ENCODE data around the gene PGBD1. TPM values are rescaled to one million over a fixed set of nuclear protein-coding genes. Genes with fewer than 3 reads are reported as not detected.

The PGBD1 gene
- total RNA-seq, 1 donor from 2014 or later, result 7.9 TPM

DNA sequence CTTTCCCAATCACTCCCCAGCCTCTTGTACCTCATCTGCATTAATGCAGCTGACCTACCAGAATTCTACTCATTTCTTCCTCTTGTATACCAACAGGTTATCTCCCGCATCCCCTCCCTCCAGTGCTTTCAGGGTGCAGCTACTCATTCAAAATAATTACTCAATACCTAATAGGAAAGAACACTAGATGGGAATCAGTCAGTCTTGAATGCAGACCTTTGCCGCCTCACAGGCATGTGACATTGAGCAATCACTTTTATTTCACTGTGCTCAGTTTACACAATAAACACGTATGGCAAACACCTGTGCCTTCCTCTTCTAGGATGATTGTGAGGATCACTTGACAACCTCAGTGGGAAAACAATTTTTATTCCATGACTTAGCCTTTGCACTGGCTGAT is 41.3 kb downstream of the PGBD1 start:
- H3K27ac Mint-ChIP-seq (ENCODE audit: unreplicated experiment), result no peak overlapping the region
- no peak for FAIRE-seq

DNA sequence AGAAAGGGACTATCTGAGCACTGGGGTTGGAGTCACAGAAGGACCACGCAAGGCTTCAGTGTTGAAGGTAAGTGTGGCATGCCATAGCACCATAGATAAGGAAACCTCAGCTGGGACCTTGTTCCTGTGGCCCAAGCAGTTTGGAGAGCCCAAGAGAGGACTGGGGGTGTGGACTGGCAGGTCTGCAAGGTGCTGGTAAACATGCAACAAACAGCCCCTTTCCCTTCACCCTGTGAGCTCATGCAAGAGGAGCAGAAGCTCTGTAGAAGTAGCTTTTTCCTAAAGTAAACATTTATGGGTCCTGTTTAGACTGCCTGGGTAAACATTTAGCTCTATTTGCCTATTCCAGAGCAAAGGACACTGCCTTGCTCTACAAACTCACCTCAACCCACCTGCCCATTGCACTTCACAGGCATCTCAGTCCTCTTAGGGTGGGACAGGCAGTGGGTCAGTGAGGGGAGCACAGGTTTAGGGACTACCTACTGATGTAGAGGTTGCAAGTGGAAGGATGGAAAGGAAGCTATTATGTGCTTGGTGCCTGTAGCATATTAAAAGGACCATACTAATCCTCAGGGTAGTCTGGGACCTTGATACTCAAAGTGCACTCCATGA is 42.5 kb downstream of the PGBD1 start:
- no peak for TF ChIP-seq EZH2 (IDR thresholded peaks at IDR 0.05; ENCODE audit: insufficient read depth, low read length)
- no peak for FAIRE-seq
- Histone ChIP-seq H3K4me2 (ENCODE audit: low read length) (no peak overlapping the region), H3K4me3 (ENCODE audit: insufficient read depth, low read depth, low read length) (no peak overlapping the region), H3K4me1 (ENCODE audit: insufficient read depth, low read length) (no peaks in the 10 kb centered on the region), H3K36me3 (ENCODE audit: insufficient read depth, low read length) (no peaks in the 10 kb centered on the region), H3K27me3 (ENCODE audit: insufficient read depth, low read length) (no peaks in the 10 kb centered on the region), H3K79me2 (ENCODE audit: insufficient read depth, low read length) (no peaks in the 10 kb centered on the region), H3K27ac (ENCODE audit: low read depth, low read length) (no peak overlapping the region), H3K9ac (ENCODE audit: low read length) (no peak overlapping the region), H2AFZ (ENCODE audit: low read depth, low read length) (no peak overlapping the region), H4K20me1 (ENCODE audit: insufficient read depth, low read length) (no peaks in the 10 kb centered on the region), H3K9me3 (ENCODE audit: insufficient read depth, low read depth, low read length) (peaks cover 22% of the 10 kb centered on the region)
- no peaks in the 10 kb centered on the region for H3K4me1 Mint-ChIP-seq (ENCODE audit: low read depth, unreplicated experiment)
- peaks cover 19% of the 10 kb centered on the region for H3K36me3 Mint-ChIP-seq (ENCODE audit: low read depth, unreplicated experiment)
- H3K9me3 Mint-ChIP-seq (ENCODE audit: unreplicated experiment), result peaks cover 32% of the 10 kb centered on the region
- DNase-seq (ENCODE audit: low read depth), result no peak
- no peaks in the 10 kb centered on the region for H3K27me3 Mint-ChIP-seq (ENCODE audit: low read depth, unreplicated experiment)
- no peak overlapping the region for H3K27ac Mint-ChIP-seq (ENCODE audit: unreplicated experiment)
- H3K4me3 Mint-ChIP-seq (ENCODE audit: unreplicated experiment), result no peak overlapping the region

More for the DNA sequence above, 41.3 kb downstream of the PGBD1 start:
- Mint-ChIP-seq H3K4me3 (ENCODE audit: unreplicated experiment) (no peak overlapping the region), H3K36me3 (ENCODE audit: low read depth, unreplicated experiment) (peaks cover 17% of the 10 kb centered on the region), H3K9me3 (ENCODE audit: unreplicated experiment) (peaks cover 28% of the 10 kb centered on the region), H3K27me3 (ENCODE audit: low read depth, unreplicated experiment) (no peaks in the 10 kb centered on the region), H3K4me1 (ENCODE audit: low read depth, unreplicated experiment) (no peaks in the 10 kb centered on the region)
- DNase-seq (ENCODE audit: low read depth), result no peak
- Histone ChIP-seq H3K79me2 (ENCODE audit: insufficient read depth, low read length) (no peaks in the 10 kb centered on the region), H4K20me1 (ENCODE audit: insufficient read depth, low read length) (no peaks in the 10 kb centered on the region), H3K27me3 (ENCODE audit: insufficient read depth, low read length) (no peaks in the 10 kb centered on the region), H3K4me3 (ENCODE audit: insufficient read depth, low read depth, low read length) (no peak overlapping the region), H3K9me3 (ENCODE audit: insufficient read depth, low read depth, low read length) (peaks cover 22% of the 10 kb centered on the region), H3K27ac (ENCODE audit: low read depth, low read length) (no peak overlapping the region), H3K4me1 (ENCODE audit: insufficient read depth, low read length) (no peaks in the 10 kb centered on the region), H3K36me3 (ENCODE audit: insufficient read depth, low read length) (no peaks in the 10 kb centered on the region), H2AFZ (ENCODE audit: low read depth, low read length) (no peak overlapping the region), H3K9ac (ENCODE audit: low read length) (no peak overlapping the region), H3K4me2 (ENCODE audit: low read length) (no peak overlapping the region)
- TF ChIP-seq, protein P1, sequence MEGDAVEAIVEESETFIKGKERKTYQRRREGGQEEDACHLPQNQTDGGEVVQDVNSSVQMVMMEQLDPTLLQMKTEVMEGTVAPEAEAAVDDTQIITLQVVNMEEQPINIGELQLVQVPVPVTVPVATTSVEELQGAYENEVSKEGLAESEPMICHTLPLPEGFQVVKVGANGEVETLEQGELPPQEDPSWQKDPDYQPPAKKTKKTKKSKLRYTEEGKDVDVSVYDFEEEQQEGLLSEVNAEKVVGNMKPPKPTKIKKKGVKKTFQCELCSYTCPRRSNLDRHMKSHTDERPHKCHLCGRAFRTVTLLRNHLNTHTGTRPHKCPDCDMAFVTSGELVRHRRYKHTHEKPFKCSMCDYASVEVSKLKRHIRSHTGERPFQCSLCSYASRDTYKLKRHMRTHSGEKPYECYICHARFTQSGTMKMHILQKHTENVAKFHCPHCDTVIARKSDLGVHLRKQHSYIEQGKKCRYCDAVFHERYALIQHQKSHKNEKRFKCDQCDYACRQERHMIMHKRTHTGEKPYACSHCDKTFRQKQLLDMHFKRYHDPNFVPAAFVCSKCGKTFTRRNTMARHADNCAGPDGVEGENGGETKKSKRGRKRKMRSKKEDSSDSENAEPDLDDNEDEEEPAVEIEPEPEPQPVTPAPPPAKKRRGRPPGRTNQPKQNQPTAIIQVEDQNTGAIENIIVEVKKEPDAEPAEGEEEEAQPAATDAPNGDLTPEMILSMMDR (IDR thresholded peaks at IDR 0.05; ENCODE audit: insufficient read depth, low read depth, low read length), result no peak
- TF ChIP-seq EZH2 (IDR thresholded peaks at IDR 0.05; ENCODE audit: insufficient read depth, low read length), result no peak

DNA sequence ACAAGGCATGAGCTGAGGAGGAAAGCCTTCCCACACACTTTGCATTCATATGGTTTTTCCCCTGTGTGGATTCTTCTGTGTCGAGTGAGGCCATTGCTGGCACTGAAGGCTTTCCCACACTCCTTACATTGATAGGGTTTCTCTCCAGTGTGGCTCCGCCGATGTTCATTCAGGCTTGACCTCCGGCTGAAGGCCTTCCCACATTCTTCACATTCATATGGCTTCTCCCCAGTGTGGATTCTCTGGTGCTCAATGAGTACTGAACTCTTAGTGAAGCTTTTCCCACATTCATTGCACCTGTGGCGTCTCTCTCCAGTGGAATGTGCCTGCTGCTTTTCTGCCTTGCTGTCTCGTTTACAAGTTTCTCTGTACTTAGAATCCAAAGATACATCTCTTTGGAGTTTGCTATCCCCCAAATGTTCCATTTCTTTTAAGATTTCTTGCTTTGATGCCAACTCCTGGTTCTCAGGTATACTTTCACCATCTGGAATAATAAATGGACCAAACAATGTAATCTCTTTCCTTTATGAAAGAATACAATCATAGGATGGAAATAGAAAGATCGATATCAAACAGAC is 45.1 kb downstream of the PGBD1 start:
- no peaks in the 10 kb centered on the region for H4K20me1 ChIP-seq (ENCODE audit: insufficient read depth, low read length)
- H3K79me2 ChIP-seq (ENCODE audit: insufficient read depth, low read length), result no peaks in the 10 kb centered on the region
- no peak overlapping the region for H3K4me3 Mint-ChIP-seq (ENCODE audit: unreplicated experiment)
- peaks cover 38% of the 10 kb centered on the region for H3K9me3 Mint-ChIP-seq (ENCODE audit: unreplicated experiment)
- no peak overlapping the region for H3K27ac Mint-ChIP-seq (ENCODE audit: unreplicated experiment)
- DNase-seq (ENCODE audit: low read depth), result no peak
- H3K4me1 Mint-ChIP-seq (ENCODE audit: low read depth, unreplicated experiment), result no peaks in the 10 kb centered on the region
- no peaks in the 10 kb centered on the region for H3K36me3 ChIP-seq (ENCODE audit: insufficient read depth, low read length)
- no peak overlapping the region for H3K9ac ChIP-seq (ENCODE audit: low read length)
- H3K27me3 ChIP-seq (ENCODE audit: insufficient read depth, low read length), result no peaks in the 10 kb centered on the region
- H3K4me1 ChIP-seq (ENCODE audit: insufficient read depth, low read length), result no peaks in the 10 kb centered on the region
- H3K9me3 ChIP-seq (ENCODE audit: insufficient read depth, low read depth, low read length), result peaks cover 22% of the 10 kb centered on the region
- TF ChIP-seq, protein P1 (IDR thresholded peaks at IDR 0.05; ENCODE audit: insufficient read depth, low read depth, low read length), result no peak
- TF ChIP-seq EZH2 (IDR thresholded peaks at IDR 0.05; ENCODE audit: insufficient read depth, low read length), result no peak
- H3K36me3 Mint-ChIP-seq (ENCODE audit: low read depth, unreplicated experiment), result peaks cover 25% of the 10 kb centered on the region
- no peaks in the 10 kb centered on the region for H3K27me3 Mint-ChIP-seq (ENCODE audit: low read depth, unreplicated experiment)
- H3K4me2 ChIP-seq (ENCODE audit: low read length), result no peak overlapping the region
- H3K27ac ChIP-seq (ENCODE audit: low read depth, low read length), result no peak overlapping the region
- FAIRE-seq, result no peak
- H2AFZ ChIP-seq (ENCODE audit: low read depth, low read length), result no peak overlapping the region
- H3K4me3 ChIP-seq (ENCODE audit: insufficient read depth, low read depth, low read length), result no peak overlapping the region
